Measurements from ENCODE around the gene FLNA.

The FLNA gene

GRCh38 chrX:154367474-154368308 lies 6.7 kb downstream of the FLNA start (continued):
- TF ChIP-seq ZC3H10 (CRISPR knock-in tag; IDR thresholded peaks at IDR 0.05): no peak
- TF ChIP-seq ZNF8 (CRISPR knock-in tag; IDR thresholded peaks at IDR 0.05): no peak
- no peak for TF ChIP-seq SNAI2 (CRISPR knock-in tag; IDR thresholded peaks at IDR 0.05)
- no peak for TF ChIP-seq ISL1 (CRISPR knock-in tag; IDR thresholded peaks at IDR 0.05)
- no peak for TF ChIP-seq PATZ1 (CRISPR knock-in tag; IDR thresholded peaks at IDR 0.05; ENCODE audit: borderline replicate concordance)
- TF ChIP-seq CSRNP3 (CRISPR knock-in tag; IDR thresholded peaks at IDR 0.05): no peak
- no peak for TF ChIP-seq ESRRG (CRISPR knock-in tag; IDR thresholded peaks at IDR 0.05)
- TF ChIP-seq ZNF565 (CRISPR knock-in tag; conservative IDR thresholded peaks at IDR 0.05; ENCODE audit: low read depth): no peak
- no peak for TF ChIP-seq ZFP30 (CRISPR knock-in tag; IDR thresholded peaks at IDR 0.05)

- no peak for ATAC-seq
- TF ChIP-seq ZFP30 (CRISPR knock-in tag; IDR thresholded peaks at IDR 0.05): no peak
- TF ChIP-seq GLIS3 (CRISPR knock-in tag; IDR thresholded peaks at IDR 0.05): no peak
- no peak for TF ChIP-seq CSRNP3 (CRISPR knock-in tag; IDR thresholded peaks at IDR 0.05)
- TF ChIP-seq ZC3H10 (CRISPR knock-in tag; IDR thresholded peaks at IDR 0.05): no peak
- no peak for TF ChIP-seq CSDC2 (CRISPR knock-in tag; IDR thresholded peaks at IDR 0.05)
- TF ChIP-seq ARNTL (CRISPR knock-in tag; IDR thresholded peaks at IDR 0.05; ENCODE audit: borderline replicate concordance, low read depth): no peak
- no peak for TF ChIP-seq SNAI2 (CRISPR knock-in tag; IDR thresholded peaks at IDR 0.05)
- no peak for TF ChIP-seq ISL1 (CRISPR knock-in tag; IDR thresholded peaks at IDR 0.05)
- TF ChIP-seq ZNF565 (CRISPR knock-in tag; conservative IDR thresholded peaks at IDR 0.05; ENCODE audit: low read depth): no peak
- TF ChIP-seq PATZ1 (CRISPR knock-in tag; IDR thresholded peaks at IDR 0.05; ENCODE audit: borderline replicate concordance): no peak
- no peak for TF ChIP-seq ESRRG (CRISPR knock-in tag; IDR thresholded peaks at IDR 0.05)
- TF ChIP-seq PPARA (CRISPR knock-in tag; IDR thresholded peaks at IDR 0.05; ENCODE audit: borderline replicate concordance): no peak
- no peak for TF ChIP-seq ZNF8 (CRISPR knock-in tag; IDR thresholded peaks at IDR 0.05)
- TF ChIP-seq CREB5 (CRISPR knock-in tag; IDR thresholded peaks at IDR 0.05; ENCODE audit: low read depth): no peak
- TF ChIP-seq RARB (CRISPR knock-in tag; IDR thresholded peaks at IDR 0.05): no peak
- TF ChIP-seq TSHZ2 (CRISPR knock-in tag; IDR thresholded peaks at IDR 0.05): no peak
Measured at GRCh38 chrX:154366666-154367055, 7.8 kb downstream of the FLNA start.
